HG02642 (cell line): ENCODE data around the gene CACNA2D1.
"Not testable (repeated sequence)": the region's sequence is repeated elsewhere in the genome, so short reads cannot be mapped to it uniquely, and the experiment has no call there.

Experiments used
- ATAC-seq: cut with Tn5 transposase; IDR thresholded peaks from one replicate; pipeline ENCODE4 v1.9.1; 2021; ENCODE audit warnings: mild to moderate bottlenecking; ENCODE audit not compliant: unreplicated experiment, poor library complexity

Gene CACNA2D1

DNA sequence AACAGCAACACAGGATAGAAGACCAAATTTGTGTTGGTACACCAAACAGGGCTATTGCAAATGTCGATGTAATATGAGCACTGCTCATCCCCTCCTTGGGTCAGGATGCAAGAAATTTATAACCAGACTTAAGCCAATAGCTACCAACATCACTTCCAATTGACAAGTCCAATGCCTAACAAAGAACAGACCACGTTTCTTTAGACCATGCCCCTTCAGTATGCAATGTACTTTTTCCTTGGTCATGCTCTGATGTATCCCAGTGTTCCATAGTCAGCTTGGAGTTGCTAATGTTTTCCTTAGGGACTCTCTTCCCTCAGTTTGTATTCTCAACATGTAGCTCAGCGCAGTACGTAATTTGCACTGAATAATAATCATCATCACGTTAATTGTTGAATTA is 7.8 kb downstream of the CACNA2D1 start:
- no peak for ATAC-seq

DNA sequence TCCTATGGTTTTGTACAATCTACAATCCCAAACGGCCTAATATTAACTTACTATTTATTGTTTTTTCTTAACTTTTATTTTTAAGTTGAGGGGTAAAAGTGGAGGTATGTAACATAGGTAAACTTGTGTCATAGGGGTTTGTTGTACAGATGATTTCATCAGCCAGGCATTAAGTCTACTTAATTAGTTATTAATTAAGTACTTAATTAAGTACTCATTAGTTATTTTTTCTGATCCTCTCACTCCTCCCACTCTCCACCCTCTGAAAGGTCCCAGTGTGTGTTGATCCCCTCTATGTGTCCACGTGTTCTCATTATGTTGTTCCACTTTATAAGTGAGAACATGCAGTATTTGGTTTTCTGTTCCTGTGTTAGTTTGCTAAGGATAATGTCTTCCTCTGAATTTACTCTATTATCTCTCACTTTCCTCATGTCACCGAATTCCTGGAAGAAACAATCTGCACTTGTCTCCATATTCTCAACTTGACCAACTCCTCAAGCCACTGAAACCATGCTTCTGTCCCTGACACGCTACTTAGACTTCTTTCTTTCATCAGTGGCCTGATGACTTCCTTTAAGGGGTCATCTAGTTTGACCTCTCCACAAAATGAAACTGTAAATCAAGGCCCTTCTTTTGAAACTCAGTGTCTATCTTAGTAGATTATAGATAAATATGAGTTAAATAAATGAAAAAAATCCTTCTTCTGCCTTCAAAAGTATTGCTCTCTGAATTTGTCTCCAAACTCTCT is 9.1 kb downstream of the CACNA2D1 start:
- no peak for ATAC-seq

DNA sequence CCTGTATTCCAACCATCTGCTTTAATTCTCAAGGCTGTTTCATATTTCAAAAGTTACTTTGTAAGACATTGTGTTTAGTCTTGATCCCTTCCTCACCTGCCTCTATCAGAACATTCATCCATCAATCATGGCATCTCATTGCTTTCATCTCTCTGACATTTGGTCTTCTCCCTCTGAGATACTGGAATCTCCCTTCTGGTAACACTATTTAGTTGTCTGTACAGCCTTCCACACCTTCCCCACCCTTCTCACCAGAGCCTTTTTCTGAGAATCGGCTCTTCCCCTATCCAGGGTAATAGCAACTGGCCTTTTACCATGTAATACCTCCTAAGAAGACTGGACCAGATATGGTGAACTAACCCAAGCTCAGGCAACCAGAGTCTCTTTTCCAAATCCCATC is 10.1 kb downstream of the CACNA2D1 start:
- no peak for ATAC-seq

DNA sequence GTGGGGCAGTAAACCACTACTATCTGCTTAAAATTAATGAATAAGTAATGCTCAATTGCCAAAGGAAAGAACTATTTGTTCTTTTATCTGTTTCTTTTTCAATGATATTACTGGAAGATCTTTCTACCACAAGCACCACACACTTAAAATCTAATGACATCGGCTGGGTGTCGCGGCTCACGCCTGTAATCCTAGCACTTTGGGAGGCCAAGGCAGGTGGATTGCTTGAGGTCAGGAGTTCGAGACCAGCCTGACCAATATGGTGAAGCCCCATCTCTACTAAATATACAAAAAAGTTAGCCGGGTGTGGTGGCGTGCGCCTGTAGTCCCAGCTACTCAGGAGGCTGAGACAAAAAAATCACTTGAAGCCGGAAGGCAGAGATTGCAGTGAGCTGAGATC is 10.8 kb downstream of the CACNA2D1 start:
- not testable (repeated sequence) for ATAC-seq

DNA sequence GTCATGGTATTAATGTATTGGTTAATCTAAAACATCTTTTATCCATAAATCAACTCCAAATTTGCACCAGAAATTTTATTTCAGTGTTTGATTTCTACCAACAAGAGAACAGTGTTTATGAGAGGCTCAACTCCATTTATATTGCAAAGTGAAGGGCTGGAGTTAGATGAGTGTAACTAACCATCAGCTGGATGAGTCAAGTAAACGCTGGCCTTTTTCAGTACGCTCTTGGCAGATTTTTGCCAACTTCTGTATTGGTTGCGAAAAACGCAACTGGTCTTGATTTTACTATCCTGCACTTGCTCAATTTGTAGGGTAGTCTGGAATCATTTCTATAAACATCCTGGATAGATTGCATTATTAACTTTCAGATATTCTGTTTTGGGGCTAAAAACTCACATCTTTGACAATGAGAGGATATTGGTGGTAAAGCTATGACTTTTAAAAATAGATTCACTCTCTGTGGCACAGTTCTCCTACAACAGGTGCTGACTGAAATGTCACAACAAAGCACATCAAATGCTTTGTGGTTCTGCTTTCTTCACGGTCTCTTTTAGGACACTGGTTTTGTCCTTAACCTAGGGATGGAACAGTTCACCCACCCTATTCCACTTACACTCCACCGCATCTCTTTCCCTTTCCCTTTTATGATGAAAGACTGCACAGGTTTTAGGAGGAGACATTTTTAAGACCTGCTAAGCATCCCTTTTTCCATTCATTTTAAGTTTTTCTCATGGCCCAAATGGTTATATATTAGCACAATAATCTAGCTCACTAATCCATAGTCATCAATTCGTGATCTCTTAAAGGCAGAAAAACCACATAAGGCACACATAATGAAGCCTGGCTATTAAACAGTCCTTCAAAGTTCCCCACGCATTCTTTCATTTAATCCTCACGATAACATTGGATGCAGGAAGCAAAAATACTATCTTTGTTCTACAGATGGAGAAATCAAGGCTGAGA is 12.8 kb downstream of the CACNA2D1 start:
- no peak for ATAC-seq

DNA sequence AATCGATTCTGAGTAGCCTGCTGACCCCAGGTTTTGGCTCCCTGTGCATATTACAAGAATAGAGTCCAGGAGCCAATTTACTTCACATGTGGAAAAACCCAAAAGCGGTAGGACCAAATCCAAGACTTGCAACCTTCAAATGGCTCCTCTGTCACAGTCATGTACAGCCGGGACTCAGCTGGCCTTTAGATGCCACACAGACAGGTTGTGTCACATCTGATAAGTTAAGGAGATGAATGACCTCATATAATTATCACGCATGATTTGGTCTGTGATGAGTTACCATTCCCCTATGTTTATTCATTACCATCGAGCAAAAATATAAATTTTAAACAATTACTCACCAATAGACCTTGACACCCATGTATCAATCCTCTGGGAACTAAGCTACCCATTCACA is 14.2 kb downstream of the CACNA2D1 start:
- ATAC-seq = no peak

DNA sequence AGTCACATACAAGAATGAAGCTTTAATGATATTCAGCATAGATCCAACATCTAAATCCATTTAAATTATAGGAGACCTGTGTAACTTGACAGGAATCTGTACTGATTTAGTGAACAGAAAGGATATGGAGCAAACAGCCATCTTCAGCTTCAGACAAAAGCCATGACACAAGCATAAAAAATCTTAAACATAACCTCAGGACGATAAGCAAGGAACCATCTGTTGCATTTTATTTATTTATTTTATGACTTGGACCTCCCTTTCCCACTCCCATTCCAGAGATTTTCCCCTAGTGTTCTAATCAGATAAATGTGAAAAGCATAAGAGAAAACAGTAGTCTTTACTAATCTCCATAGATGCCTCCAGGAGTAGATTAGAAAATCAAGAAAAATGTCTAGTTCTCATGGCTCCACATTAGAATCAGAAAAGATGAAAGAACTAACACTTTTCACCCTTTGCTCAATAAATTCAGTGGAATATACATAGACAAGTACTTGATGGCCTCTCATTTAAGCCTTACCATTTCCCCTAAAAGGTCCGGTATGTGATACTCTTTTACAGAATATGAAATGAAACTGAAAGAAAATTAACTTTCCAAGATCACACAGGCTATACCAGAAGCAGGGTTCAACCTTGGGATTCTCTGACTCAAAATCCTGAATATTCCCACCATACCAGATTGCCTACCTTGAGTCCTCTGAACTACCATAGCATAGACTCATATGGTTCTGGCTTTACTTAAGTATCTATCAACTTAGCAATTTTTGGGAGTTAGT is 15.2 kb downstream of the CACNA2D1 start:
- ATAC-seq = no peak

DNA sequence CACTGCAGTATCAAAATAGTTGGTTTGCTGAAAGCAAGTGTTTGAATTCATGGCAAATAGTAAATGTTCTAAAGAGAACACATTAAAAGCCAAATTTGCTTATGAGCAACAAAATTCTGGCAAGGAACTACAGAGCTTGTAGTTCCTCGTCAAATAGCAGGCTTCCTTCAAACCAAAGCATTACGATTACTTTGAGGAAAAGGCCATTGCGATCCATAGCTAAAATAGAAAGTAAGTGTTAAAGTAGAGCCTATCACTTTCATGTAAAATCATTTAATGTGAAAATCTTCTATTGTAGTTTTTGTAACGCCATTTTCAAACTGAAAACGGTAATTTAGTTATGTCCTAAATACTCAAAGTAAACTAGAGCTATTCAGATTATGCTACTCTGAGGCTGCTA is 20.1 kb downstream of the CACNA2D1 start:
- no peak for ATAC-seq

DNA sequence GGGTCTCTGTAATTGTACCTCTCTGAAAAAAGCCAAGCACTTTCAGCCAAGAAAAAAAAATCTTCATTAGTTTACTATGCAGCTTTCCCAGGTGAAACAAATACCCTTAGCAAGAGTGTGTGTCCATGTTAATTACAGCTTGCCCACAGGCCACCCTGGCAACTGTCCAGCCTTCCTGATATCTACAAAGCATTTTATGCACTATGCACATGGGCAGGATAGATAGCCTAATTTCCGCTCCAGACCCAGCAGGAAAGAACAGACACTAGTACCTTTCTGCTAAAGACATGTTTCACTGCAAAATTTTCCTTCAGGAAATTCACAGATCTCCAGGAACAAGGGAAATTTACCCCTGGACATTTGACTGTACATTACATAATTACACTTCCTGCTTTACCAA is 24.4 kb downstream of the CACNA2D1 start:
- no peak for ATAC-seq

DNA sequence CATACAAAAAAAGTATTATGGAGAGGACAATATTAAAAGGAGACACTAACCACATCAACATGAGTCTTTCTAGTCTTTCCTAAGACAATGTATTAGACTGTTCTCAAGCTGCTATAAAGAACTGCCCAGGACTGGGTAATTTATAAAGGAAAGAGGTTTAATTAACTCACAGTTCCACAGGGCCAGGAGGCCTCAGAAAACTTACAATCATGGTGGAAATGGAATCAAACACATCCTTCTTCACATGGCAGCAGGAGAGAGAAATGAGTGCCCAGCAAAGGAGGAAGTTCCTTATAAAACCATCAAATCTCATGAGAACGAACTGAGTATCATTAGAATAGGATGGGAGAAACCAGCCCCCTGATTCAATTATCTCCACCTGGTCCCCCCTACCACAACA is 25.7 kb downstream of the CACNA2D1 start:
- ATAC-seq = no peak

DNA sequence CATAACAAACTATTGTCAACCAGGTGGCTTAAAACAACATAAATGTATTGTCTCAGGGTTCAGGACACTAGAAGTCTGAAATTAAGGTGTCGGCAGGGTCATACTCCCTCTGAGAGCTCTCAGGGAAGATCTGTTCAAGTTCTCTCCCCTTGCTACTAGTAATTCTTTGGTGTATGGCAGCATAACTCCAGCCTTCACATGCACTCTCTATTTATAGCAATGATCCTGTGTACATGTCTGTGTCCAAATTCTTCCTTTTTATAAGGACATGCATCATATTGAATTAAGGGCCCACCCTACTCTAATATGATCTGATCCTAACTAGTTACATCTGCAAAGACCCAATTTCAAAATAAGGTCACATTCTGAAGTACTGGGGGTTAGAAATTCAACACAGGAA is 27.2 kb downstream of the CACNA2D1 start:
- no peak for ATAC-seq

DNA sequence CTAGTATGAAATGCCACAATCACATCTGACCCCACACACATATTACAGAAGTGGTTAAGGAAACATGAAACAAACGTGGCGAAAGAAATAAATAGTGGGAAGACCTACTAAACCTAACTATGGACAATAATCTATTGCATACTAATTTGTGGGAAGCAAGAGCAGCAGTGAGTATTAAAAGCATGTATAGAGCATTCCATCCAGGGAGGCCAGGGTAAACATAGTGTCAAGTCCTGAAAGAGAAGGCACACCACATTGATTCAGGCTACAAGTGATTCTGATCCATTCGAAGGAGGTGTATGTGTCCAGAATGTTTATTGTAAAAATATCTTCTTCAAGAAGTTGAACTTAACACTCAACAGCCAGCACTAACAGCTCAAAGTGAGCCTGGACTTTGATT is 29.2 kb downstream of the CACNA2D1 start:
- no peak for ATAC-seq

DNA sequence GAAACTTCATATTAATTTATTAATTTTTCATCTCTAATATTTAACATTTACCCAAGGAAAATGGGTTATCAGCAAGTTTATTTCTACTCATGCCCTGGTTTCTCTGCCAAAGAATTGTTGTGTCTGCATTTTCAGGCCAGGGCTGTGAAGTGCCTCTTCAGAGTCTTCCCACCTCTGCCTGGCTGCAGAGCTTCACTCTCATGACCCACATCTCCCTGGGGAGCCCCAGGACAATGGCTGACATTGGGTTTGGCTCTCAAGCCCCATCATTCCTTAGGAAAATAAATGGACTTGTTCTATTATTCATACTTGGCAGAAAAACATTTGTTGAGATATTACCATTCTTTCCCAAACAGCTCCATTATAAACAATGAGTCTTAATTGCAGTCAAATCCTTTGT is 30.3 kb downstream of the CACNA2D1 start:
- no peak for ATAC-seq

DNA sequence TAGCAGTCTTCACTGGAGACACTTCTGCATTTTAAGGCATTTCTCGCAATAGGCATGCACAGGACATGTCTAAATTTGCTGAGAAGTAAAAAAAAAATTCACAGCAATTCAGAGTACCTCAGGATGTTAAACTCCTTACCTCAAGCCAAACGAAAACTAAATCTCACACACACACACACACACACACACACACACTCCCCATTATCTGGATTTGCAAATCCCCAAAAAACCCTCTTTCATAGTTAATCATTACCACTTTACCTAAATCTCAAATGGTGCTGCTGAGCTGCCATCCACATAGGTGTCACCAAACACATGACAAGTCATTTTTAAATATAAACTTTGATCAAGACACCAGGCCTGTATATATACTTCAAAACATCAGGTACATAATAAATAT is 31.8 kb downstream of the CACNA2D1 start:
- no peak for ATAC-seq

DNA sequence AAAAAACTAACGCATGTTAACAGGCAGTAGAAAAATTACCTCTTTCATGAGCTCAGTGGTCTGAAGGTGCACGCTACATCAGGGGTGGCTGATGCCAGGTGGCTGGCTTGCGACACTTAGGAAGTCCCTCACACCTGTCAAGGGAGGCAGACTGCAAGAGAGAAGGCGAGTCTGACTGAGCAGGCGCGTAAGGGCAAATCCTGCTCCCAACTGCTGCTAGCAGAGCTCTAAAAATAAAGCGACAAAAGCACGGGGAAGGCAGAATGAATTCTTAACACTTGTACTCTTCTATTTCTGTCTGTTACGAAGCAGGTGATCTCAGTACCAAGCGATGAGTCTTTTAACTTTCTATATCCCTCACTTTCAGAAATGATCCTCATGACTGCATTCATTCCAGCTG is 33.1 kb downstream of the CACNA2D1 start:
- no peak for ATAC-seq

DNA sequence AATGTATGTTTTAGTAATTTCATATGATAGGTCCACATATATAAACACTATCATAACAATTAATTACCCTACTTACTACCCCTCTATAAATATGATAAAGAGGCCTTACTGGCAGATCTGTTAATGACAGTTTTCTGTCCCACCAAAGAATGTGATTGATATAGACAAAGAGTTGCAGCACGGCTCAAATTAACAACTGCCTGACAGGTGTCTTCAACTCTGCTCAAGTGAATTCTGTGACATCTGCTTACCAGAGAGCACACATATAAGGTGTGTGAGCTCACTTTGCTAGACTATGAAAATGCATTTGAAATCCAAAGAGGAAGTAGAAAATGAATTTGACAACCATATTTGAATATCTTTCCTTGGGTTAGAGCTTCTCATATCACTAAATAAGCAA is 36.6 kb downstream of the CACNA2D1 start:
- ATAC-seq = no peak

DNA sequence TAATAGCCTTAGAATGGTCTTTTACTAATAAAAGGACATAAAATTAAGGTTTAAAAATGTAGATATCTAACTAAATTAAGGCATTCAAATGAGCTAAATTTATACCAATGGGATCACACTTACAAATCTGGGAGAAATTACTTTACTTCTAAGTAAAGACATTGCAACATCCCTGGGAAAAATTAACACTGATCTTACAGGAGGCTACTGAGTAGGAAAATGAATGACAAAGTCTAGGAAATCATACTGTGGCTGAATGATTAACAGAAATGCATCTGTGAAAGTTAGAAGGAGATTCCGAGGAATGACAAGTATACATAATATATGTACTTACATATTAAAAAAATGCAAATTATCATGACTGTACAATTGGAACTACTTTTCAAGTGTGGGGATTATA is 38.3 kb downstream of the CACNA2D1 start:
- no peak for ATAC-seq

DNA sequence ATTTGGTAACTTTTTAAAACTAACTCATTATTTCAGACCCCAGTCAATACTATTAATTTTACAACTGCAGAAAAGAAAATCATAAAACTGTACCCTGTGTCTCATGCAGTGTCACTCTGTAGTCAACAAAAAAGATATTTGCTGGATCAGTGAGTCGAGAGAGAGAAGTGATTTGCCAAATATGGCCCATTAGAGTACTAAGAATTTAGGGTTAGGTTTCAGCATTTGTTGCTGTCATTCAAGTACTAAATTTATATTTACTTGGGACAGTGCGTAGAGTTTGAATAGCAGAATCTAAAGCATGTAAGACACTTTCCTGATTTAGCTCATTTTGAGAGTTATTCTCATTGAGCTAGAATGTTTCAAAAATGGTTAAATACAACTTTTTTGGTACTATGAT is 38.9 kb downstream of the CACNA2D1 start:
- ATAC-seq = no peak

DNA sequence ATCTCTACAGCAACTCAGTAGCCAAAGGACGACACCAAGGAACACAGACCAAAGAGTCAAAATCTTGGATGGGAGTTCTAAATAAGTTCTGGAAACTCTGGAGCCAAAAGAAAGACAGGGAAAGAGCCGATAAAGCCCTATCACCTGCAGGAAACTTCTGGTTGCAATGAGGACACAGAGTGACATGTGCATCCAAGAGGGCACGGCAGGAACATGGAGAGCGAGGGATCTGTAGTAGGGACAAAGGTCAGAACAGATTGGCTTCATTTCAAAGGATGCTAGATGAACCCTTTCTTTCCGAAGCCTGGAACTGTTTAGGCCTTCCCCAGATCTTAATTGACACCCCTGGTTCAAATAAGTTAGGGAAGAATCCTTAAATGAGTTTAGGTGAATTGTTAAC is 39.5 kb downstream of the CACNA2D1 start:
- no peak for ATAC-seq

DNA sequence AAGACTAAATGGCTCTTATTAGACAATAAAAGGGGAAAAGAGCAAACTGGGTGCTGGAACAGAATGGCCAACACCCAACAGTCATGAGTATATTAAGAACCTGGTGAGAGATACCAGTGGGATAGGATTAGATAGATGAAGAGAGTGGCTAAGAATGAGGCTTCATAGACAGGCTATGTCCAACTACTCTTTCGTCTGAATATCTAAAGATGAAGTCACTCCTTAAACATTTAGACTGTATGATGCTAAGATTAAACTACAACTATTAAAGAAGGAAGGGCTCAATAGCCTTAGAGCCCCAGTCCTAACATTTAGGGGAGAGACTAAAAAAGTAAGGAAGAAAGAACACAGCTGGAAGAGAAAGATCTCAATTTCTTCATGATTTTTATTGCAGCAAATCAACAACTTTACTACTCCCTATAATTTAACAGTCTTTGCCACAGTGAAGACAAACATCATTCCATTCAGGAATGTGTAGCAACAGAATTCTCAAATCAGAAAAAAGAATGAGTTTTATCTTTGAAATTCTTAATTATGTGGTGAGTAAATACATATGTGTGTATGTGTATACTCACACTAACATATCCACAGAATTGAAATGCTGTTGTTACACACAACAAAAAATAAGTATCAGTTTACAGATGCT is 45.6 kb downstream of the CACNA2D1 start:
- no peak for ATAC-seq
